HEK293 (cell line): ENCODE measurements around the gene SGMS1.

Experiments used
- CTCF ChIP-seq: fragments of 450-650 bp; formaldehyde crosslinking; IDR thresholded peaks from 2 replicates; pipeline ENCODE4 v1.5.1; 2016; ENCODE audit warnings: missing biosample characterization, missing genetic modification characterization
- ELK4 ChIP-seq: IDR thresholded peaks from 2 replicates; pipeline ENCODE4 v1.6.1; 2011; ENCODE audit warnings: mild to moderate bottlenecking, low read depth, low read length, borderline replicate concordance
- PATZ1 ChIP-seq: fragments of 450-650 bp; formaldehyde crosslinking; IDR thresholded peaks from 2 replicates; pipeline ENCODE4 v1.5.1; 2016; ENCODE audit warnings: missing biosample characterization, missing genetic modification characterization
- REST ChIP-seq: fragments of 450-650 bp; formaldehyde crosslinking; IDR thresholded peaks from 2 replicates; pipeline ENCODE4 v1.5.1; 2016; ENCODE audit warnings: missing biosample characterization, missing genetic modification characterization
- ZBTB21 ChIP-seq: fragments of 450-650 bp; formaldehyde crosslinking; IDR thresholded peaks from 2 replicates; pipeline ENCODE4 v1.5.1; 2017; ENCODE audit warnings: missing biosample characterization, missing genetic modification characterization
- ZNF10 ChIP-seq: fragments of 450-650 bp; formaldehyde crosslinking; IDR thresholded peaks from 2 replicates; pipeline ENCODE4 v1.5.1; 2017; ENCODE audit warnings: missing biosample characterization, missing genetic modification characterization
- ZNF274 ChIP-seq, 2 experiments: fragments of 200-500 bp in 1 of 2; fragments of 450-650 bp in 1 of 2; sonication (Bioruptor generic) in 1 of 2; formaldehyde crosslinking in 1 of 2; IDR thresholded peaks; 2 replicates each; pipeline versions ENCODE4 v1.5.1 to v1.6.1; 2014 to 2016; ENCODE audit warnings: borderline replicate concordance in 1 of 2, inconsistent platforms in 1 of 2, low read length in 1 of 2, missing biosample characterization in 1 of 2, missing genetic modification characterization in 1 of 2
- ZNF311 ChIP-seq: fragments of 450-650 bp; formaldehyde crosslinking; IDR thresholded peaks from 2 replicates; pipeline ENCODE4 v1.5.1; 2017; ENCODE audit warnings: missing biosample characterization, missing genetic modification characterization, borderline replicate concordance
- ZNF350 ChIP-seq: fragments of 450-650 bp; formaldehyde crosslinking; IDR thresholded peaks from 2 replicates; pipeline ENCODE4 v1.5.0; 2017; ENCODE audit warnings: missing biosample characterization, mild to moderate bottlenecking, missing genetic modification characterization
- ZNF423 ChIP-seq: fragments of 450-650 bp; formaldehyde crosslinking; IDR thresholded peaks from 2 replicates; pipeline ENCODE4 v1.5.1; 2016; ENCODE audit warnings: missing biosample characterization, missing genetic modification characterization
- ZSCAN30 ChIP-seq: fragments of 450-650 bp; IDR thresholded peaks from 2 replicates; pipeline ENCODE4 v1.5.1; 2018; ENCODE audit warnings: missing biosample characterization, mild to moderate bottlenecking, missing genetic modification characterization, moderate library complexity

GRCh38 chr10:50580262-50580891 is 43.4 kb downstream of the SGMS1 start:
- TF ChIP-seq ZNF274 (IDR thresholded peaks at IDR 0.05; ENCODE audit: low read length) (no peak), ZNF274 (tag by site-specific recombination; IDR thresholded peaks at IDR 0.05; ENCODE audit: borderline replicate concordance) (no peak), ZNF423 (tag by site-specific recombination) (no peak), CTCF (tag by site-specific recombination) (no peak), ZNF350 (tag by site-specific recombination) (no peak), ZNF311 (tag by site-specific recombination) (no peak), ZSCAN30 (tag by site-specific recombination) (no peak), ELK4 (no peak), PATZ1 (tag by site-specific recombination) (no peak), REST (tag by site-specific recombination) (no peak), ZNF10 (no peak), ZBTB21 (tag by site-specific recombination) (no peak)
